GM18520 (cell line): Measurements from ENCODE around the gene OSR1.
"Not testable (repeated sequence)": the region's sequence is repeated elsewhere in the genome, so short reads cannot be mapped to it uniquely, and the experiment has no call there.

ENCODE experiments used
- ATAC-seq: cut with Tn5 transposase; IDR thresholded peaks from one replicate; pipeline ENCODE4 v1.9.1; 2021; ENCODE audit not compliant: unreplicated experiment

Gene OSR1

GRCh38 chr2:19332503-19332902 lies 25.9 kb downstream of the OSR1 start:
- no peak for ATAC-seq

GRCh38 chr2:19331450-19331849 lies 27.0 kb downstream of the OSR1 start:
- no peak for ATAC-seq

- ATAC-seq, result no peak
Measured at GRCh38 chr2:19330436-19330835, 28.0 kb downstream of the OSR1 start.

- ATAC-seq, result no peak
Measured at GRCh38 chr2:19329445-19329844, 29.0 kb downstream of the OSR1 start.

GRCh38 chr2:19327496-19327895 lies 30.9 kb downstream of the OSR1 start:
- no peak for ATAC-seq

GRCh38 chr2:19321946-19322345 lies 36.5 kb downstream of the OSR1 start:
- ATAC-seq, result no peak

- ATAC-seq, result no peak
Measured at GRCh38 chr2:19320813-19321212, 37.6 kb downstream of the OSR1 start.

GRCh38 chr2:19319698-19320097 lies 38.7 kb downstream of the OSR1 start:
- no peak for ATAC-seq

- ATAC-seq, result no peak
Measured at GRCh38 chr2:19319064-19319463, 39.4 kb downstream of the OSR1 start.

- ATAC-seq, result no peak
Measured at GRCh38 chr2:19313553-19313952, 44.9 kb downstream of the OSR1 start.

- ATAC-seq, result peak; percentile 52
Measured at GRCh38 chr2:19312949-19313348, 45.5 kb downstream of the OSR1 start.

GRCh38 chr2:19306065-19306464 lies 52.4 kb downstream of the OSR1 start:
- not testable (repeated sequence) for ATAC-seq

GRCh38 chr2:19305400-19306055 lies 52.9 kb downstream of the OSR1 start:
- ATAC-seq, result not testable (repeated sequence)

GRCh38 chr2:19301706-19302105 lies 56.7 kb downstream of the OSR1 start:
- ATAC-seq, result no peak
